H9 (cell line): ENCODE results near the gene ABCD3. TPM values are rescaled to one million over a fixed set of nuclear protein-coding genes. Genes with fewer than 3 reads are reported as not detected.

Experiments used
- DNase-seq: peaks from one replicate; pipeline ENCODE4 v3.0.0-alpha.2; 2017
- H2AFZ ChIP-seq: one replicate; pipeline ENCODE4 v1.6.1; 2013; ENCODE audit warnings: mild to moderate bottlenecking, low read length, control low read depth, moderate library complexity
- H2AK5ac ChIP-seq: 2 replicates; pipeline ENCODE4 v1.6.1; 2013; ENCODE audit warnings: low read length, control low read depth, mixed read lengths; ENCODE audit not compliant: insufficient read length
- H2BK120ac ChIP-seq: one replicate; pipeline ENCODE4 v1.6.1; 2013; ENCODE audit warnings: low read depth, mild to moderate bottlenecking, low read length, control low read depth, inconsistent platforms; ENCODE audit not compliant: poor library complexity, severe bottlenecking
- H2BK12ac ChIP-seq: 2 replicates; pipeline ENCODE4 v1.6.1; 2013; ENCODE audit warnings: low read length, control low read depth, mixed read lengths, low read depth; ENCODE audit not compliant: insufficient read length
- H2BK15ac ChIP-seq: 2 replicates; pipeline ENCODE4 v1.6.1; 2013; ENCODE audit warnings: low read depth, low read length, control low read depth
- H2BK20ac ChIP-seq: one replicate; pipeline ENCODE4 v1.6.1; 2013; ENCODE audit warnings: low read depth, mild to moderate bottlenecking, low read length, control low read depth, inconsistent platforms; ENCODE audit not compliant: poor library complexity, severe bottlenecking
- H2BK5ac ChIP-seq: 2 replicates; pipeline ENCODE4 v1.6.1; 2013; ENCODE audit warnings: low read length, control low read depth, mixed read lengths; ENCODE audit not compliant: insufficient read length
- H3K14ac ChIP-seq: 2 replicates; pipeline ENCODE4 v1.6.1; 2013; ENCODE audit warnings: low read length, control low read depth; ENCODE audit not compliant: insufficient read depth
- H3K18ac ChIP-seq: 2 replicates; pipeline ENCODE4 v1.6.1; 2013; ENCODE audit warnings: low read depth, mild to moderate bottlenecking, mixed read lengths, low read length, control low read depth; ENCODE audit not compliant: insufficient read length
- H3K23ac ChIP-seq: 2 replicates; pipeline ENCODE4 v1.6.1; 2013; ENCODE audit warnings: low read length, control low read depth, mixed read lengths, low read depth; ENCODE audit not compliant: insufficient read length
- H3K23me2 ChIP-seq: 2 replicates; pipeline ENCODE4 v1.6.1; 2013; ENCODE audit warnings: low read depth, mild to moderate bottlenecking, mixed read lengths, low read length, control low read depth; ENCODE audit not compliant: insufficient read length, poor library complexity, severe bottlenecking
- H3K27ac ChIP-seq: 2 replicates; pipeline ENCODE4 v1.5.1; 2013; ENCODE audit warnings: low read length, control low read depth, mixed read lengths, low read depth; ENCODE audit not compliant: insufficient read length
- H3K27me3 ChIP-seq: 2 replicates; pipeline ENCODE4 v1.6.1; 2013; ENCODE audit warnings: low read length, control low read depth, inconsistent platforms; ENCODE audit not compliant: insufficient read depth
- H3K4ac ChIP-seq: 2 replicates; pipeline ENCODE4 v1.6.1; 2013; ENCODE audit warnings: low read depth, mild to moderate bottlenecking, control low read depth, inconsistent platforms, low read length, moderate library complexity
- H3K4me1 ChIP-seq: 2 replicates; pipeline ENCODE4 v1.6.1; 2013; ENCODE audit warnings: low read length, control low read depth, inconsistent platforms; ENCODE audit not compliant: insufficient read depth
- H3K4me2 ChIP-seq: 2 replicates; pipeline ENCODE4 v1.6.1; 2013; ENCODE audit warnings: low read length, control low read depth, mixed read lengths; ENCODE audit not compliant: insufficient read length, insufficient read depth
- H3K56ac ChIP-seq: 2 replicates; pipeline ENCODE4 v1.6.1; 2013; ENCODE audit warnings: low read depth, mild to moderate bottlenecking, mixed read lengths, low read length, control low read depth; ENCODE audit not compliant: insufficient read length
- H3K79me1 ChIP-seq: 2 replicates; pipeline ENCODE4 v1.6.1; 2013; ENCODE audit warnings: low read depth, mild to moderate bottlenecking, moderate library complexity, low read length, control low read depth, inconsistent platforms; ENCODE audit not compliant: insufficient read depth, poor library complexity, severe bottlenecking
- H3K79me2 ChIP-seq: 2 replicates; pipeline ENCODE4 v1.6.1; 2013; ENCODE audit warnings: low read length, control low read depth, inconsistent platforms; ENCODE audit not compliant: insufficient read depth
- H3K9ac ChIP-seq: 2 replicates; pipeline ENCODE4 v1.6.1; 2013; ENCODE audit warnings: low read length, control low read depth, mixed read lengths; ENCODE audit not compliant: insufficient read length; ENCODE audit errors: extremely low read depth
- H3K9me3 ChIP-seq: one replicate; pipeline ENCODE4 v1.6.1; 2013; ENCODE audit warnings: low read depth, low read length, inconsistent platforms; ENCODE audit not compliant: control insufficient read depth
- H3T11ph ChIP-seq: one replicate; pipeline ENCODE4 v1.6.1; 2013; ENCODE audit warnings: mild to moderate bottlenecking, low read length, control low read depth, inconsistent platforms
- H4K20me1 ChIP-seq: one replicate; pipeline ENCODE4 v1.6.1; 2013; ENCODE audit not compliant: control insufficient read depth, insufficient read length, insufficient read depth
- H4K5ac ChIP-seq: 2 replicates; pipeline ENCODE4 v1.6.1; 2013; ENCODE audit warnings: low read depth, mild to moderate bottlenecking, mixed read lengths, low read length, control low read depth; ENCODE audit not compliant: insufficient read length
- H4K8ac ChIP-seq: replicated peaks from 2 replicates; pipeline ENCODE4 v1.6.1; 2013; ENCODE audit warnings: low read length, control low read depth, mixed read lengths, low read depth; ENCODE audit not compliant: insufficient read length
- H4K91ac ChIP-seq: 2 replicates; pipeline ENCODE4 v1.6.1; 2013; ENCODE audit warnings: low read depth, mild to moderate bottlenecking, moderate library complexity, mixed read lengths, low read length, control low read depth; ENCODE audit not compliant: insufficient read length
- H3K27ac Mint-ChIP-seq, 3 experiments: 2 replicates in 2 of 3; 3 replicates in 1 of 3; pipeline ENCODE4 v1.8.0; 2020 to 2021; ENCODE audit warnings: mixed read lengths in 3 of 3, mild to moderate bottlenecking in 1 of 3, moderate library complexity in 1 of 3
- H3K27me3 Mint-ChIP-seq: 2 replicates; pipeline ENCODE4 v1.8.0; 2021; ENCODE audit warnings: low read depth, mild to moderate bottlenecking, moderate library complexity, mixed read lengths
- H3K36me3 Mint-ChIP-seq, 3 experiments: 2 replicates in 2 of 3; 3 replicates in 1 of 3; pipeline ENCODE4 v1.8.0; 2020 to 2021; ENCODE audit warnings: low read depth in 3 of 3, mixed read lengths in 3 of 3; ENCODE audit not compliant: insufficient read depth in 1 of 3
- H3K4me1 Mint-ChIP-seq, 2 experiments: 2 replicates each; pipeline ENCODE4 v1.8.0; 2020; ENCODE audit warnings: mixed read lengths in 2 of 2
- H3K4me3 Mint-ChIP-seq, 2 experiments: 2 replicates in 1 of 2; 3 replicates in 1 of 2; pipeline ENCODE4 v1.8.0; 2020 to 2021; ENCODE audit warnings: mild to moderate bottlenecking in 2 of 2, mixed read lengths in 2 of 2, moderate library complexity in 1 of 2
- H3K9me3 Mint-ChIP-seq, 2 experiments: 2 replicates in 1 of 2; 3 replicates in 1 of 2; pipeline ENCODE4 v1.8.0; 2020; ENCODE audit warnings: mild to moderate bottlenecking in 2 of 2, mixed read lengths in 2 of 2, moderate library complexity in 1 of 2
- CTCF ChIP-seq: fragments of 200-600 bp; sonication (generic); conservative IDR thresholded peaks from 3 replicates; pipeline ENCODE4 v1.8.0; 2021; ENCODE audit warnings: antibody characterized with exemption, mild to moderate bottlenecking
- WGBS: extraction: QIAGEN DNeasy Blood & Tissue Kit; methylation state at CpG from one replicate; pipeline ENCODE4 v1.1.7; 2013; ENCODE audit warnings: missing lambda C conversion rate, low lambda C conversion rate, mixed read lengths; ENCODE audit not compliant: insufficient read length; ENCODE audit errors: extremely low coverage; 5-methylcytosine and 5-hydroxymethylcytosine counted together
- total RNA-seq: library from RNA; stranded (reverse); gene quantifications from 2 replicates; pipeline ENCODE4 v1.2.1, GENCODE V29; 2021

ABCD3 gene
- total RNA-seq, 1 experiment from 2014 or later, result 32.0 TPM

GRCh38 chr1:94530373-94530878 lies 112.2 kb downstream of the ABCD3 start:
- Mint-ChIP-seq H3K4me3 (no peak overlapping the region), H3K9me3 (no peaks in the 10 kb centered on the region), H3K27ac (peak overlapping the region in 1 of 3 experiments; percentile 37; a peak in 1 of 7 replicates), H3K27me3 (no peaks in the 10 kb centered on the region), H3K36me3 (peaks cover 13 to 58% (median 36%) of the 10 kb centered on the region in 3 experiments; a peak in 5 of 7 replicates), H3K4me1 (peaks cover 18 to 21% of the 10 kb centered on the region in 2 experiments)
- no peak overlapping the region for H2AK5ac ChIP-seq
- H4K20me1 ChIP-seq, result no peaks in the 10 kb centered on the region
- H2BK12ac ChIP-seq, result no peak overlapping the region
- H3K79me2 ChIP-seq, result no peaks in the 10 kb centered on the region
- H2AFZ ChIP-seq, result no peak overlapping the region
- H3K4me2 ChIP-seq, result no peak overlapping the region
- H4K5ac ChIP-seq, result no peak overlapping the region
- H2BK5ac ChIP-seq, result no peak overlapping the region
- no peaks in the 10 kb centered on the region for H3K23me2 ChIP-seq
- no peak overlapping the region for H4K91ac ChIP-seq
- DNase-seq, result no peak
- H3K18ac ChIP-seq, result no peak overlapping the region
- H3K27ac ChIP-seq, result no peak overlapping the region
- H3K27me3 ChIP-seq, result no peaks in the 10 kb centered on the region
- H3K23ac ChIP-seq, result no peak overlapping the region
- H2BK20ac ChIP-seq, result no peak overlapping the region
- no peak overlapping the region for H4K8ac ChIP-seq
- H2BK15ac ChIP-seq, result no peak overlapping the region
- no peak overlapping the region for H3K14ac ChIP-seq
- H3K4me1 ChIP-seq, result peaks cover 2% of the 10 kb centered on the region; the same call in 1 of the 2 replicates
- TF ChIP-seq CTCF, result no peak
- H3K56ac ChIP-seq, result no peak overlapping the region
- no CpG with 5 or more reads among the region's 4 CpGs for WGBS
- no peaks in the 10 kb centered on the region for H3K9me3 ChIP-seq
- no peaks in the 10 kb centered on the region for H3K79me1 ChIP-seq
- H3T11ph ChIP-seq, result no peak overlapping the region
- no peak overlapping the region for H3K9ac ChIP-seq
- no peak overlapping the region for H2BK120ac ChIP-seq
- H3K4ac ChIP-seq, result no peak overlapping the region
